GM12878 (cell line): ENCODE measurements around the gene CYS1. TPM values are rescaled to one million over a fixed set of nuclear protein-coding genes. Genes with fewer than 3 reads are reported as not detected.

Experiments used
- ATF2 ChIP-seq: IDR thresholded peaks from 2 replicates; pipeline ENCODE4 v1.6.1; 2012; ENCODE audit warnings: low read length, inconsistent platforms
- ATF7 ChIP-seq: fragments of 450-650 bp; IDR thresholded peaks from 2 replicates; pipeline ENCODE4 v1.6.1; 2016; ENCODE audit warnings: low read depth, mild to moderate bottlenecking
- BHLHE40 ChIP-seq, 2 experiments: fragments of 450-650 bp in 1 of 2; IDR thresholded peaks; 2 replicates each; pipeline ENCODE4 v1.6.1; 2011 to 2017; ENCODE audit warnings: low read depth in 2 of 2, borderline replicate concordance in 1 of 2, improper control_type of control experiment in 1 of 2, low read length in 1 of 2, mild to moderate bottlenecking in 1 of 2
- CBFB ChIP-seq: IDR thresholded peaks from 2 replicates; pipeline ENCODE4 v1.6.1; 2016; ENCODE audit warnings: antibody characterized with exemption, low read depth
- CEBPB ChIP-seq, 2 experiments: fragments of 150-350 bp in 1 of 2; IDR thresholded peaks; 2 replicates each; pipeline ENCODE4 v1.6.1; 2012 to 2014; ENCODE audit warnings: low read depth in 2 of 2, low read length in 2 of 2, borderline replicate concordance in 1 of 2, inconsistent platforms in 1 of 2
- E2F8 ChIP-seq: fragments of 450-650 bp; IDR thresholded peaks from 2 replicates; pipeline ENCODE4 v1.6.1; 2018; ENCODE audit warnings: mild to moderate bottlenecking, low read depth, moderate library complexity; ENCODE audit not compliant: partially characterized antibody
- EED ChIP-seq: sonication (generic); IDR thresholded peaks from 2 replicates; pipeline ENCODE4 v1.6.1; 2016; ENCODE audit warnings: antibody characterized with exemption, low read depth
- GATAD2B ChIP-seq: fragments of 450-650 bp; conservative IDR thresholded peaks from 2 replicates; pipeline ENCODE4 v1.6.1; 2017; ENCODE audit warnings: low read depth, mild to moderate bottlenecking, moderate library complexity
- HCFC1 ChIP-seq: fragments of 150-350 bp; IDR thresholded peaks from 2 replicates; pipeline ENCODE4 v1.6.1; 2014; ENCODE audit warnings: low read length
- HDAC6 ChIP-seq: fragments of 200-600 bp; sonication (generic); IDR thresholded peaks from one replicate; pipeline ENCODE4 v1.8.0; 2017; ENCODE audit warnings: antibody characterized with exemption; ENCODE audit not compliant: unreplicated experiment
- KDM1A ChIP-seq: fragments of 200-600 bp; sonication (generic); IDR thresholded peaks from 2 replicates; pipeline ENCODE4 v1.6.1; 2016; ENCODE audit warnings: borderline replicate concordance
- KLF5 ChIP-seq: fragments of 450-650 bp; IDR thresholded peaks from 2 replicates; pipeline ENCODE4 v1.6.1; 2014; ENCODE audit warnings: mild to moderate bottlenecking; ENCODE audit not compliant: partially characterized antibody
- MAX ChIP-seq: IDR thresholded peaks from 2 replicates; pipeline ENCODE4 v1.6.1; 2012; ENCODE audit warnings: low read depth, low read length, improper control_type of control experiment
- MEF2B ChIP-seq: fragments of 450-650 bp; IDR thresholded peaks from 2 replicates; pipeline ENCODE4 v1.6.1; 2018; ENCODE audit warnings: mild to moderate bottlenecking, moderate library complexity; ENCODE audit not compliant: partially characterized antibody, poor library complexity, severe bottlenecking
- MXI1 ChIP-seq: fragments of 150-350 bp; IDR thresholded peaks from 2 replicates; pipeline ENCODE4 v1.6.1; 2011; ENCODE audit warnings: low read depth, mild to moderate bottlenecking, inconsistent platforms, low read length, improper control_type of control experiment
- RAD21 ChIP-seq: IDR thresholded peaks from 2 replicates; pipeline ENCODE4 v1.6.1; 2011; ENCODE audit warnings: mild to moderate bottlenecking, low read depth, low read length, moderate library complexity; ENCODE audit not compliant: insufficient read depth
- RELA ChIP-seq: fragments of 450-650 bp; IDR thresholded peaks from 2 replicates; pipeline ENCODE4 v1.8.0; 2014; ENCODE audit warnings: borderline replicate concordance; ENCODE audit not compliant: partially characterized antibody
- SIN3A ChIP-seq: IDR thresholded peaks from 2 replicates; pipeline ENCODE4 v1.6.1; 2012; ENCODE audit warnings: low read depth, low read length, improper control_type of control experiment
- SMAD5 ChIP-seq: IDR thresholded peaks from 2 replicates; pipeline ENCODE4 v1.6.1; 2016; ENCODE audit warnings: antibody characterized with exemption, low read depth
- SMARCA5 ChIP-seq: fragments of 450-650 bp; IDR thresholded peaks from 2 replicates; pipeline ENCODE4 v1.6.1; 2017; ENCODE audit warnings: mild to moderate bottlenecking
- SREBF1 ChIP-seq: IDR thresholded peaks from 2 replicates; pipeline ENCODE4 v1.6.1; 2012; ENCODE audit warnings: mild to moderate bottlenecking, low read length
- STAT1 ChIP-seq: fragments of 450-650 bp; conservative IDR thresholded peaks from 2 replicates; pipeline ENCODE4 v1.6.1; 2014; ENCODE audit warnings: antibody characterized with exemption, mild to moderate bottlenecking
- TARDBP ChIP-seq: IDR thresholded peaks from 2 replicates; pipeline ENCODE4 v1.6.1; 2016; ENCODE audit warnings: borderline replicate concordance
- TCF7 ChIP-seq: IDR thresholded peaks from 2 replicates; pipeline ENCODE4 v1.6.1; 2014; ENCODE audit warnings: antibody characterized with exemption, borderline replicate concordance
- ZBED1 ChIP-seq: IDR thresholded peaks from 2 replicates; pipeline ENCODE4 v1.6.1; 2016; ENCODE audit warnings: borderline replicate concordance
- ZNF24 ChIP-seq: fragments of 450-650 bp; IDR thresholded peaks from 2 replicates; pipeline ENCODE4 v1.6.1; 2017; ENCODE audit warnings: antibody characterized with exemption, mild to moderate bottlenecking
- polyA plus RNA-seq, 11 experiments: library from polyadenylated mRNA; depleted of rRNA in 4 of 11; unstranded in 6 of 11; stranded (reverse) in 5 of 11; fragments of >200 nt; fragmentation: Nextera tagmentation in 4 of 11; fragmentation: Illumina TruSeq in 1 of 11; extraction: Ambion mirVana in 4 of 11; extraction: Trizol in 1 of 11; gene quantifications; 1 replicate in 1 of 11; 2 replicates in 10 of 11; pipeline versions ENCODE4 v1.2.1 to v1.2.3, GENCODE V29; 2011 to 2016; ENCODE audit warnings: inconsistent platforms in 2 of 11, missing spikeins in 2 of 11, low read depth in 1 of 11
- total RNA-seq, 4 experiments: library from RNA; depleted of rRNA in 3 of 4; stranded (reverse); fragments of >200 nt in 3 of 4; fragmentation: Illumina TruSeq in 1 of 4; extraction: Trizol in 1 of 4; gene quantifications; 2 replicates each; pipeline versions ENCODE4 v1.2.1 to v1.2.3, GENCODE V29; 2013 to 2021

The CYS1 gene
- total and polyA plus RNA-seq, 10 of the 15 experiments (the other 5 are each of a cell fraction or from before 2014, with no cell fraction given): 0.35 to 6.4 (median 2.5) TPM

- TF ChIP-seq E2F8 (no peak), BHLHE40 (IDR thresholded peaks at IDR 0.05; ENCODE audit: borderline replicate concordance in 1 of 2, low read depth in 2 of 2, low read length in 1 of 2) (no peak), KDM1A (no peak), SMARCA5 (no peak), GATAD2B (no peak), CEBPB (IDR thresholded peaks at IDR 0.05; ENCODE audit: borderline replicate concordance in 1 of 2, low read depth in 2 of 2, low read length in 2 of 2) (no peak), RAD21 (no peak), STAT1 (no peak), TARDBP (no peak), SREBF1 (no peak), MEF2B (no peak), ZBED1 (no peak), RELA (no peak), ATF2 (no peak), KLF5 (no peak), EED (no peak), HDAC6 (no peak), CBFB (no peak), MXI1 (peak; percentile 98), MAX (0 out of 2 replicates have a peak, but pooled peaks have one; percentile 25), TCF7 (no peak), SMAD5 (no peak), ZNF24 (no peak), ATF7 (no peak), SIN3A (no peak), HCFC1 (no peak)
Measured at GRCh38 chr2:10120877-10121574, 40.8 kb upstream of the CYS1 start (continued).
